ENCODE measurements around the gene STT3A. TPM values are rescaled to one million over a fixed set of nuclear protein-coding genes. Genes with fewer than 3 reads are reported as not detected.

Gene STT3A
- total RNA-seq, 1 experiment from 2014 or later: 293 TPM

- peak; percentile 30 for DNase-seq (ENCODE audit: unreplicated experiment)
- H3K9me3 Mint-ChIP-seq (ENCODE audit: unreplicated experiment): no peaks in the 10 kb centered on the region
- peak overlapping the region; percentile 96 for H3K27ac Mint-ChIP-seq (ENCODE audit: low read depth, unreplicated experiment)
- intact Hi-C loops (cut with micrococcal nuclease): no loop called here
- CTCF ChIA-PET: interaction anchor here (0.5 to 3.7 kb wide), 10 partner anchors 11 to 1752 kb away, joined by 3 to 25 read pairs (median 3); partner anchors contain the start of genes CHEK1 and EI24
- H3K4me3 Mint-ChIP-seq (ENCODE audit: unreplicated experiment): peak overlapping the region; percentile 93
- peaks cover 26% of the 10 kb centered on the region for H3K36me3 Mint-ChIP-seq (ENCODE audit: insufficient read depth, unreplicated experiment)
- TSS peak; percentile 42 for BruUV-seq (replicated peaks)
- peaks cover 22% of the 10 kb centered on the region for H3K4me1 Mint-ChIP-seq (ENCODE audit: insufficient read depth, unreplicated experiment)
- no peaks in the 10 kb centered on the region for H3K27me3 Mint-ChIP-seq (ENCODE audit: insufficient read depth, unreplicated experiment)
- POLR2A ChIA-PET: interaction anchor here (0.6 to 4.9 kb wide), 22 partner anchors 11 to 794 kb away, joined by 3 to 144 read pairs (median 5); partner anchors contain the start of genes CHEK1, EI24, FAM118B and HYLS1
- TF ChIP-seq, protein P1, sequence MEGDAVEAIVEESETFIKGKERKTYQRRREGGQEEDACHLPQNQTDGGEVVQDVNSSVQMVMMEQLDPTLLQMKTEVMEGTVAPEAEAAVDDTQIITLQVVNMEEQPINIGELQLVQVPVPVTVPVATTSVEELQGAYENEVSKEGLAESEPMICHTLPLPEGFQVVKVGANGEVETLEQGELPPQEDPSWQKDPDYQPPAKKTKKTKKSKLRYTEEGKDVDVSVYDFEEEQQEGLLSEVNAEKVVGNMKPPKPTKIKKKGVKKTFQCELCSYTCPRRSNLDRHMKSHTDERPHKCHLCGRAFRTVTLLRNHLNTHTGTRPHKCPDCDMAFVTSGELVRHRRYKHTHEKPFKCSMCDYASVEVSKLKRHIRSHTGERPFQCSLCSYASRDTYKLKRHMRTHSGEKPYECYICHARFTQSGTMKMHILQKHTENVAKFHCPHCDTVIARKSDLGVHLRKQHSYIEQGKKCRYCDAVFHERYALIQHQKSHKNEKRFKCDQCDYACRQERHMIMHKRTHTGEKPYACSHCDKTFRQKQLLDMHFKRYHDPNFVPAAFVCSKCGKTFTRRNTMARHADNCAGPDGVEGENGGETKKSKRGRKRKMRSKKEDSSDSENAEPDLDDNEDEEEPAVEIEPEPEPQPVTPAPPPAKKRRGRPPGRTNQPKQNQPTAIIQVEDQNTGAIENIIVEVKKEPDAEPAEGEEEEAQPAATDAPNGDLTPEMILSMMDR (IDR thresholded peaks at IDR 0.05; ENCODE audit: unreplicated experiment): no peak
Measured at GRCh38 chr11:125593114-125593820, 615 bp downstream of the STT3A start.

DNA sequence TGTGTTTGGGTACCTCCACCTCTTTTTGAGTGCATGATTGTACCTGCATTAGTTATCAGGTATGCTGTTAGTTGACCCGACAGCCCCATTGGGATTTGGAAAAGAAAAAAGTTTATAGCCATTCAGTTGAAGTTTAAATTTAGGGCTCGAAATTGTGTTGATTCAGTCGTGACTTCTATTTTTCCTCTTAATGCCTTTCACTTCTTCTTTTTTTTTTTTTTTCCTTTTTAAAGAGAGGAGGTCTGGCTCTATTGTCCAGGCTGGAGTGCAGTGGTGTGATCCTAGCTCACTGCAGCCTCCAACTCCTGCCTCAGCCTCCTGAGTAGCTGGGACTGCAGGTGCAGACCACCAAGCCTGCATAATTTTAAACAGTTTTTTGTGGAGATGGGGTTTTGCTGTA, 2.3 kb downstream of the STT3A start:
- no peaks in the 10 kb centered on the region for H3K27me3 Mint-ChIP-seq (ENCODE audit: insufficient read depth, unreplicated experiment)
- POLR2A ChIA-PET: no interaction called here
- intact Hi-C loops (cut with micrococcal nuclease): no loop called here
- H3K4me1 Mint-ChIP-seq (ENCODE audit: insufficient read depth, unreplicated experiment): peaks cover 17% of the 10 kb centered on the region
- TF ChIP-seq, protein P1 (IDR thresholded peaks at IDR 0.05; ENCODE audit: unreplicated experiment): no peak
- no TSS peak for BruUV-seq (replicated peaks)
- peaks cover 42% of the 10 kb centered on the region for H3K36me3 Mint-ChIP-seq (ENCODE audit: insufficient read depth, unreplicated experiment)
- peak overlapping the region; percentile 93 for H3K4me3 Mint-ChIP-seq (ENCODE audit: unreplicated experiment)
- CTCF ChIA-PET: interaction anchor here (1.0 kb wide), 1 partner anchor 25 kb away, joined by 3 read pairs; the partner anchor contains the start of gene EI24
- DNase-seq (ENCODE audit: unreplicated experiment): no peak
- no peak overlapping the region for H3K27ac Mint-ChIP-seq (ENCODE audit: low read depth, unreplicated experiment)
- no peaks in the 10 kb centered on the region for H3K9me3 Mint-ChIP-seq (ENCODE audit: unreplicated experiment)

- ChIA-PET POLR2A (interaction anchor here (0.6 to 1.0 kb wide), 2 partner anchors 24 to 41 kb away, joined by 3 to 5 read pairs; partner anchors contain the start of gene CHEK1), CTCF (interaction anchor here (1.1 to 1.2 kb wide), 3 partner anchors 13 to 24 kb away, joined by 3 to 5 read pairs (median 3); partner anchors contain the start of gene CHEK1)
- intact Hi-C loops (cut with micrococcal nuclease): no loop called here
- BruUV-seq (replicated peaks): no TSS peak
- TF ChIP-seq, protein P1 (IDR thresholded peaks at IDR 0.05; ENCODE audit: unreplicated experiment): no peak
- no peaks in the 10 kb centered on the region for H3K27me3 Mint-ChIP-seq (ENCODE audit: insufficient read depth, unreplicated experiment)
- H3K27ac Mint-ChIP-seq (ENCODE audit: low read depth, unreplicated experiment): no peak overlapping the region
- no peak for DNase-seq (ENCODE audit: unreplicated experiment)
- H3K4me3 Mint-ChIP-seq (ENCODE audit: unreplicated experiment): no peak overlapping the region
- peaks cover 96% of the 10 kb centered on the region for H3K36me3 Mint-ChIP-seq (ENCODE audit: insufficient read depth, unreplicated experiment)
- no peaks in the 10 kb centered on the region for H3K9me3 Mint-ChIP-seq (ENCODE audit: unreplicated experiment)
- peaks cover 8% of the 10 kb centered on the region for H3K4me1 Mint-ChIP-seq (ENCODE audit: insufficient read depth, unreplicated experiment)
Measured at GRCh38 chr11:125600663-125601062, 8.0 kb downstream of the STT3A start.

DNA sequence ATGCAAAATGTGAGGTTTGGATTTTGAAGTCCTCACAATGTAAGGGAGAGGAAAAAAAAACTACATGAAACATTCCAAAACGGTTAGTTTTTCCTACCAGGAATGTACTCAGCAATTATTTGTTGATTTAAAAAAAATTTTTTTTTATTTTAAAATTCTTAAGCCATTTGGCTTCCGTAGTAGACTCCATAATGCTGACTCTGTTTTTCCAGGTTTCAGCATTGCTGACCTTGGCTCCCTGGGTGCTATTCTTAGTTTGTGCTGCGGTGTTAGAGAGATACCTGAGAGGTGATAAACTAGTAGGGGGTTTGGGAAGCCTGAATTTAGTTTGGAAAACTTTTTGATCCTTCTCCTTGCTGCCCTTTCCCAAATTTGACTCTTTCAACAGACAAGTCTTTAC, 10.6 kb downstream of the STT3A start:
- intact Hi-C loops (cut with micrococcal nuclease): no loop called here
- BruUV-seq (replicated peaks): no TSS peak
- Mint-ChIP-seq H3K4me3 (ENCODE audit: unreplicated experiment) (no peak overlapping the region), H3K9me3 (ENCODE audit: unreplicated experiment) (no peaks in the 10 kb centered on the region), H3K27me3 (ENCODE audit: insufficient read depth, unreplicated experiment) (no peaks in the 10 kb centered on the region), H3K27ac (ENCODE audit: low read depth, unreplicated experiment) (no peak overlapping the region), H3K4me1 (ENCODE audit: insufficient read depth, unreplicated experiment) (no peaks in the 10 kb centered on the region), H3K36me3 (ENCODE audit: insufficient read depth, unreplicated experiment) (peaks cover 94% of the 10 kb centered on the region)
- ChIA-PET POLR2A (interaction anchor here (3.5 kb wide), 1 partner anchor 10 kb away, joined by 20 read pairs; the partner anchor contains the start of gene STT3A), CTCF (interaction anchor here (0.7 to 1.4 kb wide), 3 partner anchors 14 to 285 kb away, joined by 3 to 4 read pairs (median 4); partner anchors contain the start of gene HYLS1)
- TF ChIP-seq, protein P1 (IDR thresholded peaks at IDR 0.05; ENCODE audit: unreplicated experiment): no peak
- no peak for DNase-seq (ENCODE audit: unreplicated experiment)
